ENCODE data around the gene MT4. TPM values are rescaled to one million over a fixed set of nuclear protein-coding genes. Genes with fewer than 3 reads are reported as not detected.

MT4 gene
- total and polyA plus RNA-seq, 2 of the 4 experiments (the other 2 are of a cell fraction) = not detected

DNA sequence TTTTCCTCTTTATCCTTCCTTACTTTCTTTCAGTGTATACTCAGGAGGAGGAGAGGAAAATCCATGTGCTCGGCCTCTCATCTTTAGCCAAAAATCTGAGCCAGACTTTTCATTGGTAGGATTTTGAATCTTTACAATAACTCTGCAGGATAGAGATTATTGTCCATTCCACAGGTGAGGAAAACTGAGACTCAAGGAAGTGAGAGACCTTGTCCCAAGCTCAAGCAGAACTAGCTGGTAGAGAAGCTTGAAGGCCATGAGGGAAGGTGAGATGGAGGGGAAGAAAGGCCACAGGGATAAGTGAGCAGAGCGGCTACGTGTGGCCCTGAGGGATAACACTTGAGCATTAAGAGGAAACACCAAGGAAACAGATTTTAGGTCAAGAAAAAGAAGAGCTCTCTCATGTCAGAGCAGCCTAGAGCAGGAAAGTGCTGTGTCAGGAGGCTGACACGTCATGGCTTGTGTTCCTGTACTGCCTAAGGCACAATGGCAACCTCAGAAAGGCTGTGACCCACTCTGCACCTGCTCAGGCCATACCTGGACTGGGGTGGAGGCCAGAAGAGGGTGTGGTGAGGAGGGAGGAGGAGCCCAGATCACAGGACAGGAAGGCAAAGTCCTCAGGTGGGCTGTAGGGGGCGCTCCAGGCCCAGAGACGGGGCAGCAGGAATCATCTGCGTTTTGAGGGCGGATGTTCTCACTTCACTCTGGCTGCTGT lies 11.9 kb downstream of the MT4 start (continued):
- TF ChIP-seq CEBPB (IDR thresholded peaks at IDR 0.05; ENCODE audit: low read depth, low read length) = no peak

DNA sequence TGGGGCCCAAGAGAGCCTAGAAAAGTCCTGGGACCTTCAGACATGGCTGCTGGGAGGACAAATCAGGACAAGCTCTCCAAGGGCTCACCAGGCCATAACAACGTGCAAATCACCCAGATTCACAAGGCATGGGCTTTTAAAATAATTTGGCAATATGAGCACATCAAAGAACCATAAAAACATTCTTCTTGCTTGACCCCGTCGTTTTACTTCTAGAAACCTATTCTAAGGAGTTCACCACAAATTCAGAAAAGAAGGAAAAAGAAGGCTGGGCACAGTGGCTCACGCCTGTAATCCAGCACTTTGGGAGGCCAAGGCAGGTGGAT lies 12.4 kb downstream of the MT4 start:
- CTCF ChIA-PET = interaction anchor here (0.6 to 1.9 kb wide), 5 partner anchors 17 to 135 kb away, joined by 3 to 12 read pairs (median 3); no protein-coding TSS in a partner anchor
- Histone ChIP-seq H3K14ac (replicated peaks; ENCODE audit: low read depth, low read length) (no peak overlapping the region), H2BK120ac (ENCODE audit: low read depth, low read length) (no peak overlapping the region), H3K79me1 (ENCODE audit: low read depth in 1 of 2, low read length in 2 of 2) (no peaks in the 10 kb centered on the region), H3K9me1 (ENCODE audit: insufficient read depth, low read length) (no peaks in the 10 kb centered on the region), H3K56ac (ENCODE audit: extremely low read depth, insufficient read depth, low read length) (no peak overlapping the region), H4K5ac (ENCODE audit: low read depth, low read length) (no peak overlapping the region), H3K23ac (ENCODE audit: low read depth, low read length) (no peak overlapping the region), H3K4me3 (ENCODE audit: insufficient read depth, low read depth, low read length) (no peak overlapping the region), H3K36me3 (ENCODE audit: control insufficient read depth, insufficient read depth, low read length) (no peaks in the 10 kb centered on the region), H2AFZ (replicated peaks; ENCODE audit: low read length, poor library complexity) (peak overlapping the region; percentile 78), H3K27me3 (ENCODE audit: control insufficient read depth, insufficient read depth, low read length) (peaks cover 10% of the 10 kb centered on the region), H4K8ac (ENCODE audit: low read depth in 2 of 2, low read length in 2 of 2) (no peak overlapping the region), H3K4ac (ENCODE audit: low read depth, low read length) (no peak overlapping the region), H4K91ac (ENCODE audit: insufficient read depth, low read depth, low read length) (no peak overlapping the region), H2BK15ac (ENCODE audit: low read depth, low read length) (no peak overlapping the region), H2AK9ac (replicated peaks; ENCODE audit: low read depth, low read length, poor library complexity) (no peak overlapping the region), H2BK5ac (ENCODE audit: low read depth, low read length, poor library complexity, severe bottlenecking) (no peak overlapping the region), H3K4me2 (ENCODE audit: low read depth, low read length) (no peak overlapping the region), H3K4me1 (ENCODE audit: control insufficient read depth, insufficient read depth, low read length) (no peaks in the 10 kb centered on the region), H3K9ac (ENCODE audit: low read depth, low read length) (no peak overlapping the region), H2AK5ac (ENCODE audit: low read depth, low read length) (no peak overlapping the region), H3K27ac (ENCODE audit: insufficient read depth, low read length) (no peak overlapping the region), H3K9me3 (ENCODE audit: control insufficient read depth, insufficient read depth, low read length) (no peaks in the 10 kb centered on the region), H2BK20ac (ENCODE audit: low read depth, low read length) (no peak overlapping the region), H3K18ac (ENCODE audit: low read depth, low read length) (no peak overlapping the region), H4K20me1 (ENCODE audit: insufficient read depth, low read length) (no peaks in the 10 kb centered on the region)
- WGBS, 2 experiments (ENCODE audit: extremely low coverage in 2 of 2, insufficient read length in 1 of 2) = no CpG with 5 or more reads among the region's 4 CpGs
- in situ Hi-C loops (cut with MboI; ENCODE audit: low sequenced_read_pairs) (loop anchor here (5.0 kb wide), 1 partner anchor 125 kb away; no protein-coding TSS in a partner anchor), dilution Hi-C loops (cut with HindIII; ENCODE audit: low sequenced_read_pairs, unreplicated experiment) (no loop called here), intact Hi-C loops (cut with micrococcal nuclease) (loop anchor here (1.0 kb wide), 1 partner anchor 125 kb away; no protein-coding TSS in a partner anchor)
- no peak for ATAC-seq (ENCODE audit: low read depth)
- no peak for DNase-seq
- POLR2A ChIA-PET (ENCODE audit: unreplicated experiment) = no interaction called here
- BruUV-seq (replicated peaks) = no TSS peak
- TF ChIP-seq MAFK (IDR thresholded peaks at IDR 0.05; ENCODE audit: low read depth, low read length) (no peak), MAZ (IDR thresholded peaks at IDR 0.05; ENCODE audit: borderline replicate concordance, low read depth, low read length) (no peak), NFE2L2 (IDR thresholded peaks at IDR 0.05; ENCODE audit: low read depth, low read length) (no peak), CHD1 (IDR thresholded peaks at IDR 0.05; ENCODE audit: low read depth, low read length) (no peak), RAD21 (IDR thresholded peaks at IDR 0.05; ENCODE audit: low read length) (no peak), BHLHE40 (IDR thresholded peaks at IDR 0.05; ENCODE audit: low read depth, low read length) (no peak), RFX5 (IDR thresholded peaks at IDR 0.05; ENCODE audit: low read depth, low read length) (no peak), FOS (IDR thresholded peaks at IDR 0.05; ENCODE audit: low read depth, low read length) (no peak), POLR2A (IDR thresholded peaks at IDR 0.05; ENCODE audit: low read depth, low read length) (no peak), CEBPB (IDR thresholded peaks at IDR 0.05; ENCODE audit: low read depth, low read length) (no peak), SMC3 (IDR thresholded peaks at IDR 0.05; ENCODE audit: low read depth, low read length) (no peak), RCOR1 (IDR thresholded peaks at IDR 0.05; ENCODE audit: insufficient replicate concordance, low read length) (no peak)
- TF ChIP-seq, protein P1, sequence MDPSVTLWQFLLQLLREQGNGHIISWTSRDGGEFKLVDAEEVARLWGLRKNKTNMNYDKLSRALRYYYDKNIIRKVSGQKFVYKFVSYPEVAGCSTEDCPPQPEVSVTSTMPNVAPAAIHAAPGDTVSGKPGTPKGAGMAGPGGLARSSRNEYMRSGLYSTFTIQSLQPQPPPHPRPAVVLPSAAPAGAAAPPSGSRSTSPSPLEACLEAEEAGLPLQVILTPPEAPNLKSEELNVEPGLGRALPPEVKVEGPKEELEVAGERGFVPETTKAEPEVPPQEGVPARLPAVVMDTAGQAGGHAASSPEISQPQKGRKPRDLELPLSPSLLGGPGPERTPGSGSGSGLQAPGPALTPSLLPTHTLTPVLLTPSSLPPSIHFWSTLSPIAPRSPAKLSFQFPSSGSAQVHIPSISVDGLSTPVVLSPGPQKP (IDR thresholded peaks at IDR 0.05; ENCODE audit: borderline replicate concordance, low read depth, low read length) = no peak
- TF ChIP-seq, protein P2, sequence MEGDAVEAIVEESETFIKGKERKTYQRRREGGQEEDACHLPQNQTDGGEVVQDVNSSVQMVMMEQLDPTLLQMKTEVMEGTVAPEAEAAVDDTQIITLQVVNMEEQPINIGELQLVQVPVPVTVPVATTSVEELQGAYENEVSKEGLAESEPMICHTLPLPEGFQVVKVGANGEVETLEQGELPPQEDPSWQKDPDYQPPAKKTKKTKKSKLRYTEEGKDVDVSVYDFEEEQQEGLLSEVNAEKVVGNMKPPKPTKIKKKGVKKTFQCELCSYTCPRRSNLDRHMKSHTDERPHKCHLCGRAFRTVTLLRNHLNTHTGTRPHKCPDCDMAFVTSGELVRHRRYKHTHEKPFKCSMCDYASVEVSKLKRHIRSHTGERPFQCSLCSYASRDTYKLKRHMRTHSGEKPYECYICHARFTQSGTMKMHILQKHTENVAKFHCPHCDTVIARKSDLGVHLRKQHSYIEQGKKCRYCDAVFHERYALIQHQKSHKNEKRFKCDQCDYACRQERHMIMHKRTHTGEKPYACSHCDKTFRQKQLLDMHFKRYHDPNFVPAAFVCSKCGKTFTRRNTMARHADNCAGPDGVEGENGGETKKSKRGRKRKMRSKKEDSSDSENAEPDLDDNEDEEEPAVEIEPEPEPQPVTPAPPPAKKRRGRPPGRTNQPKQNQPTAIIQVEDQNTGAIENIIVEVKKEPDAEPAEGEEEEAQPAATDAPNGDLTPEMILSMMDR (conservative IDR thresholded peaks at IDR 0.05; ENCODE audit: low read depth, low read length) = no peak

All from IMR-90 (cell line).